Measurements from ENCODE around the gene FCHSD2. TPM values are rescaled to one million over a fixed set of nuclear protein-coding genes. Genes with fewer than 3 reads are reported as not detected.

Gene FCHSD2
- total RNA-seq, 3 donors from 2014 or later (not counting 1 experiment from before 2014, with no cell fraction given), result 39.4 to 59.1 (median 42.1) TPM

GRCh38 chr11:73141309-73142127 is 600 bp downstream of the FCHSD2 start:
- H3K4me1 ChIP-seq (ENCODE audit: control insufficient read depth, insufficient read depth, low read length), result peaks cover 42% of the 10 kb centered on the region
- H3K27ac ChIP-seq (ENCODE audit: low read length), result peak overlapping the region; percentile 88
- Mint-ChIP-seq H3K27ac (peak overlapping the region; percentile 98), H3K27me3 (ENCODE audit: low read depth in 2 of 2) (no peaks in the 10 kb centered on the region), H3K9me3 (no peaks in the 10 kb centered on the region), H3K4me1 (peaks cover 34 to 47% of the 10 kb centered on the region in 2 donors), H3K36me3 (peaks cover 9% of the 10 kb centered on the region), H3K4me3 (peak overlapping the region; percentile 96)
- peak overlapping the region; percentile 89 for H3K4me3 ChIP-seq (ENCODE audit: low read length)
- no peak for TF ChIP-seq CTCF (IDR thresholded peaks at IDR 0.05)
- intact Hi-C loops (cut with micrococcal nuclease), result loop anchor here (2.0 to 5.0 kb wide), 2 partner anchors 327 to 419 kb away; partner anchors contain the start of gene ATG16L2
- H3K36me3 ChIP-seq (ENCODE audit: control insufficient read depth, insufficient read depth, low read length), result no peaks in the 10 kb centered on the region
- ATAC-seq (peak; percentile 24 to 39 (median 36)), DNase-seq (peak; percentile 56 to 70)
- H3K9me3 ChIP-seq (ENCODE audit: control insufficient read depth, insufficient read depth, low read length), result no peaks in the 10 kb centered on the region
- under 1% methylated on average over 71 of the region's 71 CpGs for WGBS (ENCODE audit: insufficient coverage)
- H3K27me3 ChIP-seq (ENCODE audit: control insufficient read depth, insufficient read depth, low read length), result no peaks in the 10 kb centered on the region

- Histone ChIP-seq H3K4me1 (ENCODE audit: control insufficient read depth, insufficient read depth, low read length) (peaks cover 36% of the 10 kb centered on the region), H3K9me3 (ENCODE audit: control insufficient read depth, insufficient read depth, low read length) (no peaks in the 10 kb centered on the region), H3K36me3 (ENCODE audit: control insufficient read depth, insufficient read depth, low read length) (no peaks in the 10 kb centered on the region), H3K4me3 (ENCODE audit: low read length) (peak overlapping the region; percentile 89), H3K27me3 (ENCODE audit: control insufficient read depth, insufficient read depth, low read length) (no peaks in the 10 kb centered on the region), H3K27ac (ENCODE audit: low read length) (peak overlapping the region; percentile 23)
- intact Hi-C loops (cut with micrococcal nuclease), result loop anchor here (5.0 kb wide), 1 partner anchor 419 kb away; no protein-coding TSS in a partner anchor
- peaks cover 31 to 42% of the 10 kb centered on the region in 2 donors for H3K4me1 Mint-ChIP-seq
- H3K27ac Mint-ChIP-seq, result peak overlapping the region; percentile 98
- DNase-seq, result peak in 1 of 2 donors; percentile 44
- H3K4me3 Mint-ChIP-seq, result peak overlapping the region; percentile 96
- no peaks in the 10 kb centered on the region for H3K9me3 Mint-ChIP-seq
- ATAC-seq, result no peak
- 0% methylated on average over 17 of the region's 17 CpGs for WGBS (ENCODE audit: insufficient coverage)
- H3K36me3 Mint-ChIP-seq, result peaks cover 9% of the 10 kb centered on the region
- no peak for TF ChIP-seq CTCF (IDR thresholded peaks at IDR 0.05)
- no peaks in the 10 kb centered on the region for H3K27me3 Mint-ChIP-seq (ENCODE audit: low read depth in 2 of 2)
Observed at GRCh38 chr11:73141031-73141308, 1.1 kb downstream of the FCHSD2 start.

- Mint-ChIP-seq H3K36me3 (peaks cover 9% of the 10 kb centered on the region), H3K9me3 (no peaks in the 10 kb centered on the region), H3K4me3 (peak overlapping the region; percentile 96), H3K27me3 (ENCODE audit: low read depth in 2 of 2) (no peaks in the 10 kb centered on the region), H3K4me1 (peaks cover 31 to 42% of the 10 kb centered on the region in 2 donors), H3K27ac (peak overlapping the region; percentile 98)
- intact Hi-C loops (cut with micrococcal nuclease), result loop anchor here (5.0 kb wide), 1 partner anchor 418 kb away; no protein-coding TSS in a partner anchor
- 5% methylated on average over 23 of the region's 26 CpGs for WGBS (ENCODE audit: insufficient coverage)
- no peaks in the 10 kb centered on the region for H3K9me3 ChIP-seq (ENCODE audit: control insufficient read depth, insufficient read depth, low read length)
- H3K27me3 ChIP-seq (ENCODE audit: control insufficient read depth, insufficient read depth, low read length), result no peaks in the 10 kb centered on the region
- DNase-seq, result peak in 1 of 2 donors; percentile 46
- peak overlapping the region; percentile 23 for H3K27ac ChIP-seq (ENCODE audit: low read length)
- no peak for TF ChIP-seq CTCF (IDR thresholded peaks at IDR 0.05)
- ATAC-seq, result no peak
- H3K36me3 ChIP-seq (ENCODE audit: control insufficient read depth, insufficient read depth, low read length), result no peaks in the 10 kb centered on the region
- H3K4me1 ChIP-seq (ENCODE audit: control insufficient read depth, insufficient read depth, low read length), result peaks cover 36% of the 10 kb centered on the region
- peak overlapping the region; percentile 89 for H3K4me3 ChIP-seq (ENCODE audit: low read length)
Observed at GRCh38 chr11:73140213-73141030, 1.7 kb downstream of the FCHSD2 start.
